K562 (cell line): Measurements from ENCODE around the gene ALPK1. TPM values are rescaled to one million over a fixed set of nuclear protein-coding genes. Genes with fewer than 3 reads are reported as not detected.
"Not testable (repeated sequence)": the region's sequence is repeated elsewhere in the genome, so short reads cannot be mapped to it uniquely, and the experiment has no call there.

Experiments used
- ATAC-seq: fragments of 200-7000 bp; cut with Tn5 transposase; 3 replicates; pipeline ENCODE4 v1.9.1; 2020; ENCODE audit warnings: moderate library complexity
- BruUV-seq: library from RNA; stranded (reverse); fragments of 400-500 nt; replicated peaks from 2 replicates; lab custom pipeline; 2021; lab: Mats Ljungman, UMichigan
- CTCF ChIA-PET: fragments of 300-600 bp; formaldehyde crosslinking; extraction: SDS; loops from one replicate; lab custom pipeline; 2021; ENCODE audit warnings: low intra/inter-chr PET ratio; lab: Yijun Ruan, JAX
- POLR2A ChIA-PET: fragments of 300-600, 350-650 bp; sonication (Branson Sonifier 250); formaldehyde crosslinking; extraction: SDS; loops from one replicate; lab custom pipeline; 2021; ENCODE audit warnings: antibody characterized with exemption, inconsistent platforms; lab: Yijun Ruan, JAX
- DNase-seq, 4 experiments: peaks; one replicate each; pipeline versions ENCODE4 v3.0.0 to v3.0.0-alpha.2; 2011 to 2018; ENCODE audit warnings: low spot score in 3 of 4, mixed read lengths in 3 of 4; ENCODE audit errors: extremely low read depth in 1 of 4
- FAIRE-seq: peaks from 2 replicates; lab custom pipeline; 2011; peaks lifted over from hg19 to GRCh38; lab: Jason Lieb, UNC
- H2AFZ ChIP-seq: 2 replicates; pipeline ENCODE4 v1.6.0; 2011; ENCODE audit warnings: low read depth, low read length, control low read depth, inconsistent platforms
- H3K27ac ChIP-seq: fragments of 200-600 bp; 3 replicates; pipeline ENCODE4 v1.8.0; 2011; ENCODE audit warnings: low read depth, mild to moderate bottlenecking, control low read depth, inconsistent platforms, low read length, moderate library complexity, mixed read lengths; ENCODE audit errors: extremely low read depth
- H3K27me3 ChIP-seq, 2 experiments: fragments of 300-600 bp in 1 of 2; 2 replicates in 1 of 2; 3 replicates in 1 of 2; pipeline versions ENCODE4 v1.6.0 to v1.8.0; 2011; ENCODE audit warnings: inconsistent platforms in 2 of 2, low read length in 2 of 2, mild to moderate bottlenecking in 1 of 2, mixed read lengths in 1 of 2, moderate library complexity in 1 of 2; ENCODE audit not compliant: control insufficient read depth in 2 of 2, insufficient read depth in 2 of 2
- H3K36me3 ChIP-seq: fragments of 300-600 bp; 3 replicates; pipeline ENCODE4 v1.8.0; 2011; ENCODE audit warnings: mild to moderate bottlenecking, low read length, inconsistent platforms; ENCODE audit not compliant: control insufficient read depth, insufficient read depth
- H3K4me1 ChIP-seq, 2 experiments: fragments of 200-600 bp in 1 of 2; replicated peaks in 1 of 2; 2 replicates in 1 of 2; 3 replicates in 1 of 2; pipeline versions ENCODE4 v1.5.1 to v1.8.0; 2011; ENCODE audit warnings: inconsistent platforms in 2 of 2, low read length in 2 of 2, mild to moderate bottlenecking in 1 of 2, mixed read lengths in 1 of 2, moderate library complexity in 1 of 2; ENCODE audit not compliant: control insufficient read depth in 2 of 2, insufficient read depth in 2 of 2
- H3K4me2 ChIP-seq: 2 replicates; pipeline ENCODE4 v1.6.1; 2011; ENCODE audit warnings: low read length, control low read depth, inconsistent platforms, mixed read lengths; ENCODE audit not compliant: insufficient read depth
- H3K4me3 ChIP-seq: fragments of 200-600 bp; sonication (generic), shearing (Covaris generic); 2 replicates; pipeline ENCODE4 v1.5.1; 2016; ENCODE audit warnings: control low read depth, inconsistent platforms
- H3K79me2 ChIP-seq: fragments of 200-600 bp; 3 replicates; pipeline ENCODE4 v1.8.0; 2011; ENCODE audit warnings: low read length, inconsistent platforms; ENCODE audit not compliant: control insufficient read depth, insufficient read depth
- H3K9ac ChIP-seq, 2 experiments: 2 replicates each; pipeline versions ENCODE4 v1.6.0 to v1.6.1; 2011; ENCODE audit warnings: low read depth in 2 of 2, low read length in 2 of 2, control low read depth in 1 of 2, inconsistent platforms in 1 of 2, mild to moderate bottlenecking in 1 of 2, mixed read lengths in 1 of 2; ENCODE audit not compliant: insufficient read depth in 1 of 2
- H3K9me1 ChIP-seq: one replicate; pipeline ENCODE4 v1.6.0; 2011; ENCODE audit warnings: inconsistent platforms, mild to moderate bottlenecking, low read length, moderate library complexity; ENCODE audit not compliant: control insufficient read depth, insufficient read depth
- H3K9me3 ChIP-seq: replicated peaks from 2 replicates; pipeline ENCODE4 v1.5.1; 2011; ENCODE audit warnings: low read depth, low read length, inconsistent platforms; ENCODE audit not compliant: control insufficient read depth, insufficient read depth
- H4K20me1 ChIP-seq: replicated peaks from 2 replicates; pipeline ENCODE4 v1.6.1; 2011; ENCODE audit warnings: low read length, inconsistent platforms, mixed read lengths; ENCODE audit not compliant: control insufficient read depth, insufficient read depth
- KDM2B ChIP-seq: fragments of 250-450 bp; sonication (Bioruptor Pico); IDR thresholded peaks from 2 replicates; pipeline ENCODE4 v1.8.0; 2021; ENCODE audit warnings: mild to moderate bottlenecking, moderate library complexity
- MTA3 ChIP-seq: fragments of 450-650 bp; formaldehyde crosslinking; IDR thresholded peaks from 2 replicates; pipeline ENCODE4 v1.6.1; 2017; ENCODE audit warnings: mild to moderate bottlenecking, borderline replicate concordance
- NR2F6 ChIP-seq: fragments of 450-650 bp; formaldehyde crosslinking; IDR thresholded peaks from 2 replicates; pipeline ENCODE4 v1.4.0; 2020; ENCODE audit warnings: mild to moderate bottlenecking
- ZBTB12 ChIP-seq: fragments of 250-450 bp; sonication (Bioruptor Pico); IDR thresholded peaks from 2 replicates; pipeline ENCODE4 v1.4.0; 2020
- ZNF431 ChIP-seq: sonication (generic); formaldehyde crosslinking; IDR thresholded peaks from 2 replicates; pipeline ENCODE4 v1.8.0; 2022; ENCODE audit warnings: mild to moderate bottlenecking, missing genetic modification reagents
- WGBS: fragments of 100-300 bp; shearing (Covaris generic); methylation state at CpG from one replicate; pipeline ENCODE4 v1.1.6; 2016; ENCODE audit warnings: low coverage, mixed read lengths; ENCODE audit not compliant: insufficient coverage; ENCODE audit errors: missing lambda C conversion rate; 5-methylcytosine and 5-hydroxymethylcytosine counted together
- in situ Hi-C: fragments of 300-500 bp; cut with MboI; formaldehyde crosslinking; loops from 4 replicates; pipeline ENCODE4 v1.15.0; 2018; ENCODE audit warnings: inconsistent platforms, mixed read lengths
- intact Hi-C: fragments of 100-400 bp; cut with micrococcal nuclease; formaldehyde crosslinking; loops from 2 replicates; pipeline ENCODE4 v1.14.2; 2022
- polyA plus RNA-seq, 8 experiments: library from polyadenylated mRNA; depleted of rRNA in 4 of 8; stranded (reverse) in 5 of 8; unstranded in 3 of 8; fragments of >200 nt; fragmentation: Nextera tagmentation in 2 of 8; fragmentation: Illumina TruSeq in 1 of 8; extraction: Ambion mirVana in 2 of 8; extraction: Trizol in 1 of 8; gene quantifications; 2 replicates each; pipeline versions ENCODE4 v1.2.1 to v1.2.3, GENCODE V29; 2011 to 2014; ENCODE audit warnings: inconsistent platforms in 1 of 8, missing spikeins in 1 of 8
- total RNA-seq, 7 experiments: library from RNA; depleted of rRNA in 6 of 7; stranded (reverse); fragments of >200 nt in 6 of 7; fragmentation: Illumina TruSeq in 2 of 7; extraction: Trizol in 2 of 7; gene quantifications; 2 replicates each; pipeline versions ENCODE4 v1.2.1 to v1.2.3, GENCODE V29; 2011 to 2021; ENCODE audit warnings: low replicate concordance in 1 of 7
- TF ChIP-seq, protein P1 (sequence below), 2 experiments: fragments of 450-650 bp in 1 of 2; sonication (generic) in 1 of 2; formaldehyde crosslinking in 1 of 2; IDR thresholded peaks in 1 of 2; conservative IDR thresholded peaks in 1 of 2; 2 replicates each; pipeline versions ENCODE4 v1.6.1 to v1.8.1; 2016 to 2023; ENCODE audit warnings: mild to moderate bottlenecking in 2 of 2, moderate library complexity in 2 of 2, inconsistent platforms in 1 of 2, missing genetic modification reagents in 1 of 2

The ALPK1 gene
- total and polyA plus RNA-seq, 9 of the 15 experiments (the other 6 are each of a cell fraction or from before 2014, with no cell fraction given), result 2.3 to 6.9 (median 4.6) TPM

GRCh38 chr4:112280386-112281056 is 16.6 kb upstream of the ALPK1 start (continued):
- TF ChIP-seq ZBTB12 (no peak), KDM2B (CRISPR knock-in tag) (no peak), MTA3 (no peak), NR2F6 (CRISPR knock-in tag) (no peak)
- TF ChIP-seq, protein P1, sequence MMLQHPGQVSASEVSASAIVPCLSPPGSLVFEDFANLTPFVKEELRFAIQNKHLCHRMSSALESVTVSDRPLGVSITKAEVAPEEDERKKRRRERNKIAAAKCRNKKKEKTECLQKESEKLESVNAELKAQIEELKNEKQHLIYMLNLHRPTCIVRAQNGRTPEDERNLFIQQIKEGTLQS (IDR thresholded peaks at IDR 0.05), result 0 out of 2 replicates have a peak, but pooled peaks have one; percentile 43
- TF ChIP-seq, protein P1 (CRISPR knock-in tag; conservative IDR thresholded peaks at IDR 0.05), result no peak

- Histone ChIP-seq H3K79me2 (peaks cover 12% of the 10 kb centered on the region; the same call in 2 of the 3 replicates), H3K36me3 (peaks cover 11% of the 10 kb centered on the region; the same call in 1 of the 3 replicates), H3K4me1 (peaks cover 7 to 11% of the 10 kb centered on the region in 2 experiments; a peak in 3 of 5 replicates)
- H3K4me2 ChIP-seq, H3K4me3 ChIP-seq, POLR2A ChIA-PET, H3K27ac ChIP-seq, H4K20me1 ChIP-seq, H3K9ac ChIP-seq, H3K9me3 ChIP-seq, H3K27me3 ChIP-seq, BruUV-seq, FAIRE-seq, H2AFZ ChIP-seq, intact Hi-C loops, H3K9me1 ChIP-seq, ATAC-seq, in situ Hi-C loops, CTCF ChIA-PET, DNase-seq: not testable (repeated sequence)
- peak; percentile 96 for TF ChIP-seq ZNF431
- WGBS, result 67% methylated on average over 2 of the region's 2 CpGs
Observed at GRCh38 chr4:112281895-112282398, 15.2 kb upstream of the ALPK1 start.
